WTC11 (cell line): ENCODE results near the gene CTAGE8. TPM values are rescaled to one million over a fixed set of nuclear protein-coding genes. Genes with fewer than 3 reads are reported as not detected.
"Not testable (repeated sequence)": the region's sequence is repeated elsewhere in the genome, so short reads cannot be mapped to it uniquely, and the experiment has no call there.

Experiments used
- ATAC-seq: fragments of 200-7000 bp; cut with Tn5 transposase; 2 replicates; pipeline ENCODE4 v1.10.0; 2021; ENCODE audit warnings: mild to moderate bottlenecking, moderate library complexity
- CTCF ChIA-PET: fragments of 300-600 bp; sonication (Branson Sonifier 250); formaldehyde crosslinking; loops from one replicate; lab custom pipeline; 2021; ENCODE audit warnings: antibody characterized with exemption; lab: Charles Lee
- POLR2A ChIA-PET: fragments of 350-600 bp; sonication (Branson Sonifier 250); formaldehyde crosslinking; loops from one replicate; lab custom pipeline; 2021; ENCODE audit warnings: antibody characterized with exemption; lab: Charles Lee
- DNase-seq: peaks from one replicate; pipeline ENCODE4 v3.0.0; 2021; ENCODE audit warnings: low spot score
- H3K27ac Mint-ChIP-seq: 2 replicates; pipeline ENCODE4 v1.8.0; 2021; ENCODE audit warnings: mixed read lengths
- H3K27me3 Mint-ChIP-seq: 2 replicates; pipeline ENCODE4 v1.8.0; 2021; ENCODE audit warnings: low read depth, mild to moderate bottlenecking, moderate library complexity, mixed read lengths
- H3K36me3 Mint-ChIP-seq: 2 replicates; pipeline ENCODE4 v1.8.0; 2021; ENCODE audit warnings: mixed read lengths
- H3K4me1 Mint-ChIP-seq: 2 replicates; pipeline ENCODE4 v1.8.0; 2022; ENCODE audit warnings: mixed read lengths
- H3K4me3 Mint-ChIP-seq: 2 replicates; pipeline ENCODE4 v1.8.0; 2021; ENCODE audit warnings: mild to moderate bottlenecking, moderate library complexity, mixed read lengths
- H3K9me3 Mint-ChIP-seq: 2 replicates; pipeline ENCODE4 v1.8.0; 2021; ENCODE audit warnings: mixed read lengths
- total RNA-seq: library from RNA; stranded (reverse); gene quantifications from 3 replicates; pipeline ENCODE4 v1.2.3, GENCODE V29; 2021

The CTAGE8 gene
- total RNA-seq, 1 experiment from 2014 or later, result 5.6 TPM

DNA sequence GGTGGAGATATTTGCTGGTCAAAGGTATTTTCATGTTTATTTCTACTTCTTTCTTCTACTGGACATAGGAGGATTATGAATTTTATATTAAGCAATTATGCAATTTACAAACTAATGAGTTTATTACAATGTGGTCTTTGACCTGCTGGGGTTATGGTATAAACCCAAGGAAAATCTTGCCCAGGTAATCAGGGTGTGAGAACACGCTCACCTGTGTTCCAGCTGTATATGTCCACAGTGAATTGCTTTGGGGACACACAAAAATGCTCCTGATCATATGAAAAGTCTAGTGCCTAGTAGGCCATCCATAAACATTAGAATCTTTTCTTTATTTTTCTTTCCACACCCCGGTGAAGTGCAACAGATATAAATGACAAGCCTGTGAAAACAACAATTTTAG is 29.7 kb downstream of the CTAGE8 start, which contains the start of gene OR2A42:
Gene OR2A42 (minus strand): TSS at position 241 of the 400 bp plus-strand sequence. CDS start 6,762 bp downstream, outside the sequence.
- H3K36me3 Mint-ChIP-seq, POLR2A ChIA-PET, H3K4me3 Mint-ChIP-seq, H3K27ac Mint-ChIP-seq, H3K9me3 Mint-ChIP-seq, H3K4me1 Mint-ChIP-seq, DNase-seq, ATAC-seq, CTCF ChIA-PET, H3K27me3 Mint-ChIP-seq: not testable (repeated sequence)

DNA sequence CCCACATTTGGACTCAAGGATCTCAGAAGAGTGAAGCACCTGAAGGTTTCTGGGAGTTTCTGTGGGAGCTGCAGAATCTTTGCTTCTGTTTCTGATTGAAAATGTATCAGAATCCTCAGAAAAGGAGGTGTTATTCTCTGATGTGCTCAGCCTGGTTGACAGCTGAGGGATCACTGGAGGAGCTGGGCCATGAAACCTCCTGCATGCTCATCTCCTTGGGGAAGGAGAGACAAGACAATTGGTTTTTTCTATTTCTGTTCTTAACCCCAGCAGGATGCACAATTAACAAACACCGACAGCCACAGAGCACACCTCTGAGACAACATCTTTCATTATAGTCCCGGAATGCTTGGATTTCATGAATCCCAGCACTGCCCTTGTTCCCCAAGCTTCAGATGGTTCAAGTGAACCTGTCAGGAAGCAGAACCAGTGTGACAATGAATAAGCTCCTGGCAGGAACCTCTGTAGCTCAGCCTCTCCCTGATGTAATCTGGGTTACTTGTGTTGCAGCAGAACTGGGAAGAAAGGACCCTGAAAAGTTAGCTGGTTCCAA is 30.5 kb downstream of the CTAGE8 start:
- CTCF ChIA-PET, H3K4me1 Mint-ChIP-seq, H3K9me3 Mint-ChIP-seq, H3K27me3 Mint-ChIP-seq, H3K36me3 Mint-ChIP-seq, H3K4me3 Mint-ChIP-seq, H3K27ac Mint-ChIP-seq, POLR2A ChIA-PET, DNase-seq: not testable (repeated sequence)
- ATAC-seq, result peak; percentile 92

DNA sequence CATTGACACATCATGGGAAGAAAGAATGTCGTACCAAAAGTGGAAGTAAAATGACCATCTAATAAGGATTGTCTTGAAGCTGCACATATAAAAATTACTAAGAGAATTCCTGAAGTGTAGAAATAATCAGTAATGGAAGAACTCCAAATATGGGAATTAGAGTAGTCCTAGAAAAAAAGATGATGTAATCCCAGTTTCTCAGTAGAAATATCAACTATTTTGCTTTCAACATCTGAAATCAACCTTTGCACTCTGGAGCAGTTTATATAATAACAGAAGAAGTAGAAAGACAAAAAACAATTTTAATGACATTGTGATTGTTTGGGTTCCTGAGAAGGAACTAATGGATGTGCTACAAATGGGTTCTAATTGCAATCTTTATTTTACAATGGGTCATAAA is 36.0 kb downstream of the CTAGE8 start:
- H3K36me3 Mint-ChIP-seq, H3K27me3 Mint-ChIP-seq, CTCF ChIA-PET, DNase-seq, ATAC-seq, H3K9me3 Mint-ChIP-seq, POLR2A ChIA-PET, H3K4me1 Mint-ChIP-seq, H3K27ac Mint-ChIP-seq, H3K4me3 Mint-ChIP-seq: not testable (repeated sequence)

DNA sequence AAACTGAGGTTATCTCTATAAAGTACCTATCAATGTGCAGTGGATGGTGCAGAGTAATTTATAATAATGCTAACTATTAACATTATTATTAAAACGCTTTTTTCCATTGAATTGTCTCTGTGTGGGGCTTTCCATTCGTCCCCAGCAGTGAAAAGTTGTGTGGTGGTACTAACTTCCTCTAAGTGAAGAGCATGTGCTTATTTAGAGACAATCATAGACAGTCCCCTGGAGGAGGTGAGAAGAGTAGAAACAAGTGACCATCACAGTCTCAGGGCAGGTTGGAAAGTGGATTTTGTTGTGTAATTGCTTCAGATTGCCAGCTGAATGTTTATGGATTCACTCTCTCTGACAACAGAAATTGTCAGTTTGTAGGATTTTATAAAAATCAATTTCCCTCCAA is 38.1 kb downstream of the CTAGE8 start:
- ATAC-seq, CTCF ChIA-PET, H3K4me3 Mint-ChIP-seq, H3K27ac Mint-ChIP-seq, POLR2A ChIA-PET, H3K4me1 Mint-ChIP-seq, H3K36me3 Mint-ChIP-seq, DNase-seq, H3K9me3 Mint-ChIP-seq, H3K27me3 Mint-ChIP-seq: not testable (repeated sequence)

DNA sequence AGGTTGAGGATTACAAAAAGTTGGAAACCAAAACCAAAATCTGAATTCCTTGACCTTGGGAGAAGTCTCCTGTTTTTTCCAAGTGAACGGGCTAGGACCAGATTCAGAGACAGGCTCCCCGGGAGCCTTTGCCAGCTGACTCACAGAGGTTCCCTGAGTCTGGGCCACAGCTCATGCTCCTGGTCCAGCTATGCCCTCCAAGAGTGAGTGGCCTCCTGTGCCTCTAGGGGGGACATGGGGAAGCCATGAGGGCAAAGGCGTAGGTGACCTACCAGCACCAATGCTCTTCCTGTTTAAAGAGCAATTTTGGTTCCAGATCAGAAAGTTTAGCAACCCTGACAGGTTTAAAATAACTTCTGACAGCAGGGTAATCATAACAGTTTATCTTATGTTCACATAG is 40.3 kb downstream of the CTAGE8 start:
- H3K27me3 Mint-ChIP-seq, H3K4me1 Mint-ChIP-seq, POLR2A ChIA-PET, H3K4me3 Mint-ChIP-seq, H3K36me3 Mint-ChIP-seq, H3K27ac Mint-ChIP-seq, CTCF ChIA-PET, H3K9me3 Mint-ChIP-seq: not testable (repeated sequence)
- peak; percentile 76 for ATAC-seq
- DNase-seq, result peak; percentile 18

DNA sequence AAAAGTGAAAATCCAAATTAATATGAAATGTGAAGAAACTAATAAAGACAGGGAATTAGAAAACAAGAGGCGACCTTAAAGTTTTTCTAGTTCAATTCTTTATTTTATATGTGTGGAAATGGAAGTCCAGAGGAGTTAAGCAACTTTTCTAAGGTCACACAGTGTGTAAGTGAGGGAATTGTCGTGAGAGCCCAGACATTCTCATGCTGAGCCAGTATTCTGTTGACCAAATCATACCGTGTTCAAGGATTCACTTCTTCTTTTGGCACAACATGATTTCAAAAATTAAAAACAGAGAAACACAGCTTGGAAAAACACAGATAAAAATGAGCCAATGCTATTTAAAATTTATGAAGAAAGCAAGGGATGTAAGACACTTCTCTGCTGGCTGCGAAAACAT is 42.2 kb downstream of the CTAGE8 start:
- H3K27ac Mint-ChIP-seq, H3K36me3 Mint-ChIP-seq, H3K4me1 Mint-ChIP-seq, POLR2A ChIA-PET, H3K27me3 Mint-ChIP-seq, ATAC-seq, H3K4me3 Mint-ChIP-seq, H3K9me3 Mint-ChIP-seq, DNase-seq, CTCF ChIA-PET: not testable (repeated sequence)

DNA sequence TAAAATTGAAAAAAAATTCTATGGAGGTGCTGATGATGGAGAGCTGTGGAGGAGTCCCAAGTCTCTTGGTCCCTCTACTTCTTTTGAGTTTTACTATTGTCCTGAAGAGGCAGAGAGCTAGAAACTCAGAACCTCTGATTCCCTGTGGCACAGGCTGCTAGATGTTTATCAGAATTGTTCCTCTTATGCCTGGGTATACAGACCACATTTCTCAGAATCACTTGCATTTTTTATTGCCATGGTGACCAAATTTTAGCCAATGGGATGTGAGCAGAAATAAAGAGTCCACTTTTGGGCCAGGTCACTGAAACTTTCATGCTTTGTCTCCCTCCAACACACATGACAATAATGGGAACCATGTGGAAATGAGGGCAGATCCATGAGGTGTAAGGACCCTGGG is 45.4 kb downstream of the CTAGE8 start:
- H3K4me3 Mint-ChIP-seq, H3K36me3 Mint-ChIP-seq, H3K27me3 Mint-ChIP-seq, CTCF ChIA-PET, H3K27ac Mint-ChIP-seq, H3K9me3 Mint-ChIP-seq, ATAC-seq, POLR2A ChIA-PET, H3K4me1 Mint-ChIP-seq, DNase-seq: not testable (repeated sequence)

DNA sequence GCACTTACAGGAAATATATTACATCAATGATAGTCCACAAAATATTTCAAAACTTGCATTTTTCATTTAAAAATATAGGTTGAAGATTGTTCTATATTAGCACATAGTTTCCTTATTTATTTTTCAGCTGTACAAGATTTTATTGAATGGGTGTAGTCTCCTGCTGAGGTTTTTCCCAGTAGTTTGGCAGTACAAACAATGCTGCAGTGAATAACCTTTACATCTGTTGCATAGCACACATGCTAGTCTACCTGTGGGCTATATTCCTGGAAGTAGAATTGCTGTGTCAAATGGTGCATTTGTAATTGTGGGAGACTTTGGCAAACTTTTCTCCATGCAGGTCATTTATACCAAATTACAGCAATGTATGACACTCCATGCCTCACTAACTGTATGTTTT is 48.6 kb downstream of the CTAGE8 start:
- DNase-seq, H3K36me3 Mint-ChIP-seq, ATAC-seq, CTCF ChIA-PET, POLR2A ChIA-PET, H3K9me3 Mint-ChIP-seq, H3K27me3 Mint-ChIP-seq, H3K4me3 Mint-ChIP-seq, H3K4me1 Mint-ChIP-seq, H3K27ac Mint-ChIP-seq: not testable (repeated sequence)

DNA sequence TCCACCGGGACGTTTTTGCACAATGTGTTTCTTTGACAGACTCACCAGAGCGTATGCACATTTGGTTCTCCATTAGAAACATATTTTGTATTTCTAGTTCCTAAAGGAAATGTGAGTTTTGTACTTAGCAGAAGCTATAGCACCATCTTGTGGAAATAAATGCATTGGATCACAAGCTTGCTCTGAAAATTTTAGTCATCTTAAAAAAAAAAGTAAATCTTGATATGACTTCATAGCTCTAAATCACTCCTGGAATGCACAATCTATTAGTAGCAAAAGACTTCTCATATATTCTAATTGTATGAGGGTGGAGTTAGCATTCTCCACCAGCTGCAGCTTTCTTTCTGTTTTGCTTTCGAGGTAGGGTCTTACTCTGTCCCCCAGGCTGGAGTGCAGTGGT is 49.9 kb downstream of the CTAGE8 start:
- H3K9me3 Mint-ChIP-seq, H3K27ac Mint-ChIP-seq, DNase-seq, H3K27me3 Mint-ChIP-seq, H3K4me1 Mint-ChIP-seq, POLR2A ChIA-PET, H3K36me3 Mint-ChIP-seq, H3K4me3 Mint-ChIP-seq: not testable (repeated sequence)
- peak; percentile 20 for ATAC-seq
- CTCF ChIA-PET, result interaction anchor here (0.6 kb wide), 1 partner anchor 113 kb away, joined by 4 read pairs; no protein-coding TSS in a partner anchor

DNA sequence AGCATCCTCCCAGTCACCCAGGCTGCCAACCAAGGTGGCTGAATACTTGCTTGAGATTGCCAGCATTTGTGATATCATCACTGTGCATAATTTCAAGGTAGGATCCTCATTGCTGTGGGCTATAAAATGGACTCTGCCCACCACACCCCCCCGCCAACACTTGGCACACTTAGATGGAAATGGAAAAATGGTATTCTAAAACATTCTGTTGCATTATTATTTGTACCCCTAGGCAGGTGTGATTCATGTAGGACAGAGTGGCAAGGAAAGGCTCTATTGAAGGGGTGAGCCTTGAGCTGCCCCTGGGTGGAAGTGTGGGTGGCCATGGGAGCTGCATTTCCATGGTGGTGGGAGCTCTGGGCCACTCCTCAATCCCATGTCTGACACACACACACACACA is 50.5 kb downstream of the CTAGE8 start:
- ATAC-seq, result peak; percentile 34
- H3K4me1 Mint-ChIP-seq, H3K4me3 Mint-ChIP-seq, H3K27me3 Mint-ChIP-seq, POLR2A ChIA-PET, DNase-seq, H3K36me3 Mint-ChIP-seq, H3K9me3 Mint-ChIP-seq: not testable (repeated sequence)
- H3K27ac Mint-ChIP-seq, result peak overlapping the region; percentile 27; the same call in 1 of the 2 replicates
- CTCF ChIA-PET, result interaction anchor here (0.6 kb wide), 1 partner anchor 113 kb away, joined by 4 read pairs; no protein-coding TSS in a partner anchor

DNA sequence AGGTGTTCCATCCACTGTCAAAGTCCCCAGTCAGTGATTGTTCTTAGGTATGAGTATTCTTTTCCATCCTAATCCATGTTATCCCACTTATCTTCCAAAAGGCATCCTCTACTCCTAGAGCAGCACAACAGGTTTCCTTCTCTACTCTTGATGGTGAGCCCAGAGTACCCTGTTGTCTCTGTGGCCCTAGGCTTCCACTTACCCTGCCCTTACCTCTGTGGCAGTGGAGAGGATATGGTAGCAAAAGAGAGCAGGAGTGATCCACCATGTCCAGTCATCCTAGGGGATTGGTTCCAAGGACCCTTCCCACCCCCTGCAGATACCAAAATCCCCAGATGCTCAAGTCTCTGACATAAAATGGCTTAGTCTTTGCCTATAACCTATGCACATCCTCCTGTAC is 51.9 kb downstream of the CTAGE8 start:
- not testable (repeated sequence) for H3K27me3 Mint-ChIP-seq

More for the DNA sequence above, 51.9 kb downstream of the CTAGE8 start:
- ATAC-seq, H3K36me3 Mint-ChIP-seq, POLR2A ChIA-PET, DNase-seq, H3K27ac Mint-ChIP-seq, H3K9me3 Mint-ChIP-seq, H3K4me1 Mint-ChIP-seq, H3K4me3 Mint-ChIP-seq, CTCF ChIA-PET: not testable (repeated sequence)
